ENCODE data around the gene ITSN1. TPM values are rescaled to one million over a fixed set of nuclear protein-coding genes. Genes with fewer than 3 reads are reported as not detected.

Gene ITSN1
- total and polyA plus RNA-seq, 2 experiments from 2014 or later = 77.9 to 95.7 TPM

DNA sequence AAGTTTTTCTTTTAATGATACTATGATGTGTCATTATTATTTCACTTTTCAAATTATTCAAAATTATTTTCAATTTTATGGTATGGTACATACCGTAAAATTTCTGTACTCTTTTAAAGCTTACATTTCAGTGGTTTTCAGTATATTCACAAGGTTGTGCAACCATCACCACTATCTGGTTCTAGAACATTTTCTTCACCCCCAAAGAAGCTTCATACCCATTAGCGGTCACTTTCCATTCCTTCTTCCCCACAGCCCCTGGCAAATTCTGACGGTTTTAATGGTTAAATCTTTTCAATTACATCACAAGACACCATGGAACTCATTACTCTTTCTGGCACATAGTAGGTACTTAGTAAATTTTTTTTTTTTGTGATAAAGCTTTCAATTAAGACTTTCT is 296.1 kb downstream of the ITSN1 start (continued):
- no peak for TF ChIP-seq EZH2phosphoT487 (IDR thresholded peaks at IDR 0.05; ENCODE audit: unreplicated experiment)

DNA sequence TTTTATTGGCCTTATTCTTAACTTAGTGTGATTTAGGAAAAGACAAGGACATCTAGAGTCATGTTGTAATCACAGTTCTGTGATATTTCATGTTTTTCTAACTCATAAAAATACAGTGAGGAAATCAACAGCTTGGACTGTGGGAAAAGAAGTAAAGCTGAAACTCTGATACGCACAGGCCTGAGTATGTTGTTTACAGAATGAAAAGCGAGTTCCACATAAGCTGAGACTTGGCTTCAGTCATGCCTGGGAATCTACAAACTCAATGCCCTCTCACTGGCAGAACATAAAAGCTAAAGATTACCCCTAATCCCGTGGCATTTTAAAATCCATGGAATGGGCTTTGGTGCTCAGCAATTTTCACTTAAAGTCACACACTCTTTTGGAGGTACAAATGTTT is 296.9 kb downstream of the ITSN1 start:
- Histone ChIP-seq H3K4me3 (no peak overlapping the region), H3K9me2 (ENCODE audit: insufficient read depth) (no peaks in the 10 kb centered on the region), H3K27ac (ENCODE audit: low read depth) (no peak overlapping the region), H2AFZ (no peak overlapping the region), H3F3A (replicated peaks; ENCODE audit: low read depth) (no peaks in the 10 kb centered on the region), H3K36me3 (ENCODE audit: insufficient read depth) (no peaks in the 10 kb centered on the region), H3K79me2 (replicated peaks; ENCODE audit: insufficient read depth) (peaks cover 8% of the 10 kb centered on the region), H3K27me3 (ENCODE audit: insufficient read depth) (no peaks in the 10 kb centered on the region), H3K4me2 (no peak overlapping the region), H3K4me1 (ENCODE audit: insufficient read depth) (peaks cover 21% of the 10 kb centered on the region), H4K20me1 (replicated peaks; ENCODE audit: insufficient read depth) (no peaks in the 10 kb centered on the region)
- TF ChIP-seq CREB1 (CRISPR knock-in tag; IDR thresholded peaks at IDR 0.05; ENCODE audit: low read depth) (no peak), ZNF331 (CRISPR knock-in tag; IDR thresholded peaks at IDR 0.05; ENCODE audit: low read depth) (no peak), ZNF114 (CRISPR knock-in tag; IDR thresholded peaks at IDR 0.05) (no peak), EZH2phosphoT487 (IDR thresholded peaks at IDR 0.05; ENCODE audit: unreplicated experiment) (no peak), STAT1 (IDR thresholded peaks at IDR 0.05; ENCODE audit: unreplicated experiment) (no peak), POLR2AphosphoS5 (IDR thresholded peaks at IDR 0.05; ENCODE audit: low read depth) (no peak), NANOG (IDR thresholded peaks at IDR 0.05; ENCODE audit: borderline replicate concordance) (no peak), EZH2 (IDR thresholded peaks at IDR 0.05; ENCODE audit: low read depth, unreplicated experiment) (no peak)
- TF ChIP-seq, protein P1, sequence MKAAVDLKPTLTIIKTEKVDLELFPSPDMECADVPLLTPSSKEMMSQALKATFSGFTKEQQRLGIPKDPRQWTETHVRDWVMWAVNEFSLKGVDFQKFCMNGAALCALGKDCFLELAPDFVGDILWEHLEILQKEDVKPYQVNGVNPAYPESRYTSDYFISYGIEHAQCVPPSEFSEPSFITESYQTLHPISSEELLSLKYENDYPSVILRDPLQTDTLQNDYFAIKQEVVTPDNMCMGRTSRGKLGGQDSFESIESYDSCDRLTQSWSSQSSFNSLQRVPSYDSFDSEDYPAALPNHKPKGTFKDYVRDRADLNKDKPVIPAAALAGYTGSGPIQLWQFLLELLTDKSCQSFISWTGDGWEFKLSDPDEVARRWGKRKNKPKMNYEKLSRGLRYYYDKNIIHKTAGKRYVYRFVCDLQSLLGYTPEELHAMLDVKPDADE (IDR thresholded peaks at IDR 0.05) = no peak
- TF ChIP-seq, protein P2, sequence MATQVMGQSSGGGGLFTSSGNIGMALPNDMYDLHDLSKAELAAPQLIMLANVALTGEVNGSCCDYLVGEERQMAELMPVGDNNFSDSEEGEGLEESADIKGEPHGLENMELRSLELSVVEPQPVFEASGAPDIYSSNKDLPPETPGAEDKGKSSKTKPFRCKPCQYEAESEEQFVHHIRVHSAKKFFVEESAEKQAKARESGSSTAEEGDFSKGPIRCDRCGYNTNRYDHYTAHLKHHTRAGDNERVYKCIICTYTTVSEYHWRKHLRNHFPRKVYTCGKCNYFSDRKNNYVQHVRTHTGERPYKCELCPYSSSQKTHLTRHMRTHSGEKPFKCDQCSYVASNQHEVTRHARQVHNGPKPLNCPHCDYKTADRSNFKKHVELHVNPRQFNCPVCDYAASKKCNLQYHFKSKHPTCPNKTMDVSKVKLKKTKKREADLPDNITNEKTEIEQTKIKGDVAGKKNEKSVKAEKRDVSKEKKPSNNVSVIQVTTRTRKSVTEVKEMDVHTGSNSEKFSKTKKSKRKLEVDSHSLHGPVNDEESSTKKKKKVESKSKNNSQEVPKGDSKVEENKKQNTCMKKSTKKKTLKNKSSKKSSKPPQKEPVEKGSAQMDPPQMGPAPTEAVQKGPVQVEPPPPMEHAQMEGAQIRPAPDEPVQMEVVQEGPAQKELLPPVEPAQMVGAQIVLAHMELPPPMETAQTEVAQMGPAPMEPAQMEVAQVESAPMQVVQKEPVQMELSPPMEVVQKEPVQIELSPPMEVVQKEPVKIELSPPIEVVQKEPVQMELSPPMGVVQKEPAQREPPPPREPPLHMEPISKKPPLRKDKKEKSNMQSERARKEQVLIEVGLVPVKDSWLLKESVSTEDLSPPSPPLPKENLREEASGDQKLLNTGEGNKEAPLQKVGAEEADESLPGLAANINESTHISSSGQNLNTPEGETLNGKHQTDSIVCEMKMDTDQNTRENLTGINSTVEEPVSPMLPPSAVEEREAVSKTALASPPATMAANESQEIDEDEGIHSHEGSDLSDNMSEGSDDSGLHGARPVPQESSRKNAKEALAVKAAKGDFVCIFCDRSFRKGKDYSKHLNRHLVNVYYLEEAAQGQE (IDR thresholded peaks at IDR 0.05; ENCODE audit: unreplicated experiment) = no peak
- peaks cover 8% of the 10 kb centered on the region; the same call in 2 of the 3 replicates for H3K36me3 Mint-ChIP-seq (ENCODE audit: low read depth)
- peaks cover 3% of the 10 kb centered on the region for H3K9me3 Mint-ChIP-seq
- H3K4me3 Mint-ChIP-seq = no peak overlapping the region
- no peak overlapping the region for H3K27ac Mint-ChIP-seq
- DNase-seq (ENCODE audit: low spot score) (no peak), ATAC-seq (no peak)
- H3K27me3 Mint-ChIP-seq (ENCODE audit: insufficient read depth, low read depth, poor library complexity) = peaks cover 1% of the 10 kb centered on the region
- H3K4me1 Mint-ChIP-seq = peaks cover 10% of the 10 kb centered on the region; the same call in 2 of the 3 replicates
